Measurements from ENCODE around the gene PPP1R9A.

DNA sequence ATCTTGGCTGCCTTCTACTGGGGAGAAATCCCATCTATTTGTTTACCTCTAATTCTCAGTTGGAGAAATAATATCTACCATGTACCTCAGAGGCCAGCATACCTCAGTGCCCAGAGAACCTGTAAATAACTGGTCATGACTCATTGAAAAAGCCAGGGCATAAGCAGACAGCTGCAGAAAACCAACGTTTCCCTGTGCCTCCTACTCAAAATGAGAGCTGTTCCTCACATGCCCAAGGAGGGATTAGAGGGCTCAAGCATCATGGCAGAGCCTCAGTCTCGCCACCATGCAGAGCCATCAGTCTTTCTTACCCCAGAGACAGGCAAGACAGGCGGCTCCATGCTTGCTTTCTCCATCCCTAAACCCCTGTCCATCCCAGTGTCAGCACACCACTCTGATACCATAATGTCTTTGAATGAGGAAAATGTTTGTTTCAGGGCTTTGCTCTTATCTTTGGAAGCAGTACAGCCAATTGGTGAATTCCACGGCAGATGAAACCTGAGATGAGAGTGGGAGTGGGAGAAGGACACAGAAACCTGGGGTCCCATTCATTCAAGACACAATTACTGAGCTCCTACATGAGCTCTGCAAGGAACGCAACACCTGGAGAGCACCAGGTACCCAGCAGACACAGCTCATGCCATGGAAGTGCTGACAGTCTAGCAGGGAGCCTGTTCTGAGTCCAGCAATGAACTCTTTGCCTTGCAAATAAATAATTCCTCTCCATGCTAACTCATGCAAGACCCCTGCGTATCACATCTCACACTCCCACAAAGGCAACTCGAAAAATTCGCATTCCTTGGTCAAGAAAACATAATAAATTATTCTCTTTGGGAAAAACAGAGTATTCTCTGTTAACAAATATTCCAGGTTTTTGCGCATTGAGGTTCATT lies 395.9 kb downstream of the PPP1R9A start:
- no peak for TF ChIP-seq EZH2 (IDR thresholded peaks at IDR 0.05; ENCODE audit: borderline replicate concordance, low read depth, low read length, severe bottlenecking)
- TF ChIP-seq, protein P1, sequence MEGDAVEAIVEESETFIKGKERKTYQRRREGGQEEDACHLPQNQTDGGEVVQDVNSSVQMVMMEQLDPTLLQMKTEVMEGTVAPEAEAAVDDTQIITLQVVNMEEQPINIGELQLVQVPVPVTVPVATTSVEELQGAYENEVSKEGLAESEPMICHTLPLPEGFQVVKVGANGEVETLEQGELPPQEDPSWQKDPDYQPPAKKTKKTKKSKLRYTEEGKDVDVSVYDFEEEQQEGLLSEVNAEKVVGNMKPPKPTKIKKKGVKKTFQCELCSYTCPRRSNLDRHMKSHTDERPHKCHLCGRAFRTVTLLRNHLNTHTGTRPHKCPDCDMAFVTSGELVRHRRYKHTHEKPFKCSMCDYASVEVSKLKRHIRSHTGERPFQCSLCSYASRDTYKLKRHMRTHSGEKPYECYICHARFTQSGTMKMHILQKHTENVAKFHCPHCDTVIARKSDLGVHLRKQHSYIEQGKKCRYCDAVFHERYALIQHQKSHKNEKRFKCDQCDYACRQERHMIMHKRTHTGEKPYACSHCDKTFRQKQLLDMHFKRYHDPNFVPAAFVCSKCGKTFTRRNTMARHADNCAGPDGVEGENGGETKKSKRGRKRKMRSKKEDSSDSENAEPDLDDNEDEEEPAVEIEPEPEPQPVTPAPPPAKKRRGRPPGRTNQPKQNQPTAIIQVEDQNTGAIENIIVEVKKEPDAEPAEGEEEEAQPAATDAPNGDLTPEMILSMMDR (IDR thresholded peaks at IDR 0.05; ENCODE audit: borderline replicate concordance, extremely low read depth, low read length, poor library complexity, severe bottlenecking): no peak
